ENCODE measurements around the gene B3GALT6. TPM values are rescaled to one million over a fixed set of nuclear protein-coding genes. Genes with fewer than 3 reads are reported as not detected.

The B3GALT6 gene
- total and polyA plus RNA-seq, 2 experiments from 2014 or later = 5.5 to 26.5 TPM

GRCh38 chr1:1259119-1259488, 27.1 kb downstream of the B3GALT6 start:
- peaks cover 68% of the 10 kb centered on the region for H3K36me3 Mint-ChIP-seq (ENCODE audit: low read depth)
- H3K27me3 Mint-ChIP-seq (ENCODE audit: insufficient read depth, low read depth, poor library complexity) = peaks cover 19% of the 10 kb centered on the region
- Histone ChIP-seq H4K20me1 (replicated peaks; ENCODE audit: insufficient read depth) (peaks cover 18% of the 10 kb centered on the region), H3K79me2 (replicated peaks; ENCODE audit: insufficient read depth) (peaks cover 22% of the 10 kb centered on the region), H2AFZ (no peak overlapping the region), H3F3A (replicated peaks; ENCODE audit: low read depth) (0 out of 2 replicates have a peak, but pooled peaks cover 10% of the 10 kb centered on the region), H3K4me2 (no peak overlapping the region), H3K4me1 (ENCODE audit: insufficient read depth) (peaks cover 9% of the 10 kb centered on the region), H3K27ac (ENCODE audit: low read depth) (no peak overlapping the region), H3K9me2 (ENCODE audit: insufficient read depth) (no peaks in the 10 kb centered on the region), H3K36me3 (ENCODE audit: insufficient read depth) (peaks cover 20% of the 10 kb centered on the region; the same call in 1 of the 2 replicates), H3K27me3 (ENCODE audit: insufficient read depth) (no peaks in the 10 kb centered on the region), H3K4me3 (no peak overlapping the region)
- H3K9me3 Mint-ChIP-seq = no peaks in the 10 kb centered on the region
- H3K27ac Mint-ChIP-seq = no peak overlapping the region
- no peak overlapping the region for H3K4me3 Mint-ChIP-seq
- no peak for ATAC-seq
- TF ChIP-seq ETS1 (IDR thresholded peaks at IDR 0.05) (no peak), STAT1 (IDR thresholded peaks at IDR 0.05; ENCODE audit: unreplicated experiment) (no peak), POLR2AphosphoS5 (IDR thresholded peaks at IDR 0.05; ENCODE audit: low read depth) (no peak), ZNF331 (CRISPR knock-in tag; IDR thresholded peaks at IDR 0.05; ENCODE audit: low read depth) (no peak), REST (IDR thresholded peaks at IDR 0.05; ENCODE audit: unreplicated experiment) (no peak), ZNF114 (CRISPR knock-in tag; IDR thresholded peaks at IDR 0.05) (no peak), CREB1 (CRISPR knock-in tag; IDR thresholded peaks at IDR 0.05; ENCODE audit: low read depth) (no peak), EZH2phosphoT487 (IDR thresholded peaks at IDR 0.05; ENCODE audit: unreplicated experiment) (no peak), CTCF (conservative IDR thresholded peaks at IDR 0.05; ENCODE audit: low read depth in 2 of 2) (no peak), JUNB (IDR thresholded peaks at IDR 0.05; ENCODE audit: unreplicated experiment) (no peak), NANOG (IDR thresholded peaks at IDR 0.05; ENCODE audit: borderline replicate concordance) (no peak), EZH2 (IDR thresholded peaks at IDR 0.05; ENCODE audit: low read depth, unreplicated experiment) (no peak), ZNF462 (CRISPR knock-in tag; IDR thresholded peaks at IDR 0.05) (no peak)
- H3K4me1 Mint-ChIP-seq = peaks cover 22% of the 10 kb centered on the region
- DNase-seq (ENCODE audit: low spot score) = no peak

Measured in GM23338 (cell line).